Renal cortical epithelial cell (primary cell): ENCODE results near the gene LPP. TPM values are rescaled to one million over a fixed set of nuclear protein-coding genes. Genes with fewer than 3 reads are reported as not detected.
A peak's percentile ranks its signal among the peaks of the same experiment; 100 is the strongest.

Experiments used
- DNase-seq: peaks from one replicate; pipeline ENCODE4 v3.0.0-alpha.2; 2011; ENCODE audit warnings: low read depth
- total RNA-seq: library from RNA; depleted of rRNA; stranded (reverse); fragments of >200 nt; gene quantifications from 2 replicates; pipeline ENCODE4 v1.2.3, GENCODE V29; 2014

LPP gene
- total RNA-seq, 1 donor from 2014 or later, result 95.5 TPM

DNA sequence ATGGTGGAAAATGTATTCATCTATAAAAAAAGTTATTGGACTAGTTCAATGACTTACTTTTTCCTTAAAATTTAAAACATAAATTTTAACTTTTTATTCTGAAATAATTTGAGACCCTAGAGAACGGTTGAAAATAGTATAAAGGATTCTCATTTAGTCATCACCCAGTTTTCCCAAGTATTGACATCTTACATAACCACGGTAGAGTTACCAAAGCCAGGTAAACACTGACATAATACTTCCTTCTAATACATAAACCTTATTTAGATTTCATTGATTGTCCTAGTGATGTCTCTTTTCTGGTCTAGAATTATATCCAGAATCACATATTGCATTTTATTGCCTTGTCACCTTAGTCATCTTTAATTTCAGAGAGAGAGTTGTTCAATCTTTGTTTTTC, 319.1 kb downstream of the LPP start:
- DNase-seq, result no peak

DNA sequence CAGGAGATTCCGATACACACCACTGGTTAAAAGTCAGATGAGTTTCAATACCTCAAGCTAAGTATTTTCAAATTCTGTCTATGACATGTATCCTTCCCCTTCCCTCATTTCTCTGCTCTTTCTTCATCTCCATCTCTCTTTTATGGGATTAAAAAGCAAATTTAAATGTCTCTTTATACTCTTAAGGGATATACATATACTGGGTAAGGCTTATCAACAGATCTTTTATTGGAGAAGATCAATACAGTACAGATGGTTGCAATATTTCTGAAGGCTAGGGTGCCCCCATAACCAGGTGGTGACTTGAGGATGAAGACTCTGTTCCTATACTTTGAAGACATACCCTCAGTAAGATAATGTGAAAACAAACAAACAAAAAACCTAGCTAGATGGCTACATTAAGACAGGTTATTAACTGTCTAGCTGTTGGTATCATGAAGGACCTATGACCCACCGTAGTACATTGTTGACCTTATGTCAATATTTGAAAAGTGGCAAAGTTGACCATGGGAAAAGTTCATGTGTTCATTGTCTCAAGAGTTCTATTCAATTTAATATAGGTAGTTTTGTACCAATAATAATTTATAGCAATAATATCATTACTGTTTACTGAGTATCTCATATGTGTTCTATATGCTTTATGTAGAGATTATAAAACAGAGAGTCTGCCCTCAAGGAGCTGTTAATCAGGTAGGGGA, 319.8 kb downstream of the LPP start:
- DNase-seq, result no peak

DNA sequence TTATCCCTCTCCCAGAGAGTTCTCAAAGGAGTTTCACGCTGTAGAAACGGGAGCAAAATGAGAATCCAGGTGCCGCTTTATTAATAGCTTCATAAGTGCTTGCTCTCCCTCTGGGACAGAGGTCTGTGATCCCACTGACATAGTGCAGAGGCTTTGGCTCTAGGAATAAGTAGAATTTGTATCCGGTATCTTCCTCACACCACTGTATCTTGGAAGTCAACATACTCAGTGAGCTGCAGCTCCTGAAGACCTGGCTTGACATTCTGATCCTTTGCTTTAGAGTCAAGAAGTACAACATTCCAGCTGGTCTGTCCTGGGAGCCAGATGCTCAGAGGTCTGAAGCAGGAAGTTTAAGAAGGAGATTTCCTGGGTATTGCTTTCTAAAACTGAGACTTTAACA, 323.0 kb downstream of the LPP start:
- no peak for DNase-seq

DNA sequence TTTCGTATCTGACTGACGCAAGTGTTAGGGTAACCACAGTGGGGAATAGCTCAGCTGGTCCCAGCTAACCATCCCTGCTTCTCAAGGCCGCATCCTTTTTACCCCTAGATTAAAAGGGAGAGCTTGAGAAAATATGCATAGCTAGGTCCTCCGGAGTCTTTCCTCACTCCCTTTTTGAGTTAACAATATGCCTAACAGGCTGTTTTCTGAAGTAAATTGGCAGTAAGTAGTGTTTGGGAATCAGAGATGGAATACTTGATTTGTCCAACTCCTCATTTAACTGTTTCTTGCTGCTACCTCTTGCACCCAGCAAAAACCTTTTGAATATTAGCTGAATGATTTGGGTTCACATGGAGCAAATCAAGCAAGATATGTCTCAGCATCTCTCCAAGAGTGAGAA, 326.1 kb downstream of the LPP start:
- no peak for DNase-seq

DNA sequence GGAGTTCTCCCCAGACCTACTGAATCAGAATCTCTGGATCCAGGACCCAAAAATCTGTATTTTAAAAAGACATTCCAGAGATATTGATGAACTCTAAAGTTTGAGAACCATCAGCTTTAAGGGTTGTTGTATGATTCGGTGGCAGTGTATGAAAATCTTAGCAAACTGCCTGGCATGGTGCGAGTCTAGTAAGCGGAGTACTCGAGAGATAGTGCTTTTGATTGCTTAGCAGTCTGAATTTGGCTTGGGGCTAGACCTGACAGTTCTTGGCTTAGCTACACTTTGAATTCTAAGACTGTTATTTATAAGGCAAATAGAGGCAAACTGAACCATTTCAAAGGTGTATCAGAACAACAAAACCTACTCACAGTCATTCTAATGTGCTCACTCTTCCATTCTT, 329.0 kb downstream of the LPP start:
- DNase-seq, result no peak

DNA sequence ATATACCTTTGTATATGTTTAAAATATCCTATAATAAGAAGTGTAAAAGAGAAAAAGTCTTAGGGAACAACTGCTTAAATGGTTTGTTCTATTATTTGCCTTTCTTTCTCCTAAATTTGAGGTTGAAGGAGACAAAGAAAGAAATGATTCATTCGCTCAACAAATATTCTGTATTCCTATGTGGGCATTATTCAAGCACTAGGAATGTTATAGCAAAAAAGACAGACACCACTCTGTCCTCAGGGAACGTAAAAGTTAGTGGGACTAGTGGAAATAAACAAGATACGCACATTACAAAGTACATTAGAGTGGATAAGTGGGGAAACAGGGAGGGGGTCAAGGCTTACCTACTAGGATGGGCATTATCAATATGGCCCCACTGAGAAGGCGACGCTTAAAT, 332.2 kb downstream of the LPP start:
- DNase-seq, result no peak

DNA sequence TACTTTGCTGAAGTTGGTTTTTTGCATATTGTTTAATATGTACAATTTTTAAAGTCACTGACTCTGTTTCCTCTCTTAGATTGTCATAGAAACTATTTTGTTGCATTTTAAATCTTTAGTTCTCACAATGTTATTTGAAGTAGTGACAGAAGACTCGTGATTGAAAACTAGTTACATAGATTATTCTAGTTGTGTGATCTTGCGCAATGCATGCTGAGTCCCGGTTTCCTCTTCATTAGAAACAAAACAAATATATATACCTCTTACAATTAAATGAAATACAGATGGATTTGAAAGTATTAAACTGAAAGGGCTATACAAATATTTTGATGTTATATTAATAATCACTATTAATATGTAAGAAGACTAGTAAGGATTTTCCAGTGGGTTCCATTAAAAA, 333.0 kb downstream of the LPP start:
- no peak for DNase-seq

DNA sequence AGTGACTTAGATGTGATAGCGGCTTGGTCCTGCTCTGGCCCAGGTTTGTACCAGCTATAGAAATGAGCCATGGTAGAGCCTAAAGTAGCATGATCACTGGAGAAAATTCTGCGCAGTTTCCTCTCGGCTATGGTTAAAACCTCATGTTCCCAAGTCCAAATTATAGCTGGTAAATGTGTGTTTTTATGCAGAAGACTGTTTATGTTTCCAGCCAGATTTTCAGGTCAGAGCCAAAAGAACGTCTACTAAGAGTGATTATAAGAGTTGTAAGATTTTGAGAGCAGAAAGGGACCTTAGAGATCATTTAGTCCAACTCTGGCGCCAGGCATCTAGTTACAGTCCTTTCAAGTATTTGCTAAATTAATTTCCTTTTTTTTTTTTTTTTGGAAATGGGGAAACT, 333.7 kb downstream of the LPP start:
- DNase-seq, result no peak

DNA sequence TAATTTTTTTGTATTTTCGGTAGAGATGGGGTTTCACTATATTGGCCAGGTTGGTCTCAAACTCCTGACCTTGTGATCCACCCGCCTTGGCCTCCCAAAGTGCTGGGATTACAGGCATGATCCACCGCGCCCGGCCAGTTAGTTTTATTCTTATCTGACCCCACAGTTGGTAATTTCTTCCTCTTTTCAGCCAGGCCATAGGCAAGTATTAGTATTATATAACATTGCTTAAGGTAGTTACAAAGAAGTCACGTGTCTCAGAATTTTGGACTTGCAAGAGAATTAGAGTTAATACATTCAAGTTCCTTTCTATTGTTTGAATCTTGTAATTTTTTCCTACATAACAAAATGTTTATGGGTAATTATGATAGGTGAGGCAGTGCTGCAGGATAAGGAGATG, 334.8 kb downstream of the LPP start:
- no peak for DNase-seq

DNA sequence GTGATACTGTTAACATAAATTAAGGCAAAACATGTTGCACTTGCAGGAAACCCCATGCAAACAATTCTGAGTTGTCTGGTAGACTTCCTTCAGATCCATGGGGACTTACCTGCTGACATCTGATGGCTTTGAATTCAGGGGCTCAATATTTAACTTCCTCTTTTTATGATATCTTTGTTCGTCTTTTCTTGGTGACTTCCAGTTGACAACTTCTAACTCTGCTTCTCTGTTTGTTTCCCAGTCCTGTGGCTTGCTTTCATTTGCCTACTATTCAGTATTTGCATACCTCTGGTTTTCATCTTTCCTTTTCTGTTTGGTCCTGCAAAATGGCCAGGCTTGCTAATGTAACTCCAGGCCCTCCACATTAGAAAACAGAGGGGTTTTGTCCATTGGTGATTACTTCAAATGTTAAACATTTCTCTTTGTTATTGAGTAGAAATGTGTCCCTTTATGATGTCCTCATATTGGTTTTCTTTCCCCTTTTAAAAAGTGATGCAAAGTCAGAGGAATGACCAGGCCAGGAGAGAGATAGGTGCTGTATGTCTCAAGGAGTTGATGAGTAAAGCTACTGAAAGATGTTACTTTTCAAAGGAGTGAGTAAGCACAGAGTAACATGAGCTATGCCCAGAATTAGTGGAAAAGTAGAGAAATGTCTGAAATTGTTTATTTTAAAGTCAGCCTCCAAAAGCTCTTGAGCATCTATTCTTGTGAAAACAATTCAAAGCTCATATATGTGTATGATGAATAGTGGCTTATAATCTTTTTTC, 335.9 kb downstream of the LPP start:
- no peak for DNase-seq

DNA sequence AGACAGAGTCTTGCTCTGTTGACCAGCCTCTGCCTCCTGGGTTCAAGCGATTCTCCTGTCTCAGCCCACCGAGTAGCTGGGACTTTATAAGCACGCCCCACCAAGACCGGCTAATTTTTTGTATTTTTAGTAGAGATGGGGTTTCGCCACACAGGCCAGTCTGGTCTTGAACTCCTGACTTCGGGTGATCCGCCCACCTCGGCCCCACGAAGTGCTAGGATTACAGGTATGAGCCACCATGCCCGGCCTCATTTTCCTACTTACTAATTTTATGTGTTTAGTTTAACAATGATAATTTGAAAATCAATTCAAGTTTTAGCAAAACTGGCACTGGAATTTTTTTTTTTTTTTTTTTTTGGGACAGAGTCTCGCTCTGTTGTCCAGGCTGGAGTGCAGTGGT, 336.5 kb downstream of the LPP start:
- no peak for DNase-seq

DNA sequence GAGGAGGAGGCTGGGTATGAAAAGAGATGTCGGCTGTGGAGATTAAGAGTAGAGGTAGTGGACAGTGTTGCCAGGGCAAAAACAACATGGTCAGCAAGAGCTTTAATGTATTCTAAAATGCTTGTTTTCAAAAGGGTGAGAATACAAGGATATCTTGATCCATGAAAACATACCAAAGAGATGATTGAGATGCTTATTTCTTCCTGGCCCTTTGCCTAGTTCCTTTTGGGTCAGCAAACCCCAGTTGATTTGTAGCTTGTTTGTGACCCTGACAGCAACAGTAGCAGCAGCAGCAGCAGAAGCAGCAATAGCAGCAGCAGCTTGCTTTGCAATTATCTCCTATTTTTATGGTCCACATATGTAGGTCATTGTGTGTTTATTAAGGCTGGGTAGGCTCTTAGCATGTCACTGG, 337.3 kb downstream of the LPP start:
- DNase-seq, result peak; percentile 47

DNA sequence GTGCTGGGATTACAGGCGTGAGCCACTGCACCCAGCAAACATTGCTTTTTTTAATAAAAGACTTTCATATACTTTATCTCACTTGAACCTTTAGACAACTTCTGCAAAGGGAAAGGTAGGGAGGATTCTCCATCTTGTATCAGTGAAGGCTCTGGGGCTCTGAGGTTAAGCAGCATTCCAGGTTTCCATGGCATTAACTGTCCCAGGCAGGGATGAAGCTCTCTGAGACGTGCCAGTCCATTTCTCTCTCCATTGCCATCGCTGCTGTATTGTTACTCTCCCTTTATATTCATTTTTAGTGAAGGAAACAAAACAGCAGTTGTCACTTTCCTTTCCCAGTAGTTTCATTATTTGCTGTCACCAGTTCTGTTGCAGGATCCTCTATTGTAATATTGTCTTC, 342.4 kb downstream of the LPP start:
- no peak for DNase-seq

DNA sequence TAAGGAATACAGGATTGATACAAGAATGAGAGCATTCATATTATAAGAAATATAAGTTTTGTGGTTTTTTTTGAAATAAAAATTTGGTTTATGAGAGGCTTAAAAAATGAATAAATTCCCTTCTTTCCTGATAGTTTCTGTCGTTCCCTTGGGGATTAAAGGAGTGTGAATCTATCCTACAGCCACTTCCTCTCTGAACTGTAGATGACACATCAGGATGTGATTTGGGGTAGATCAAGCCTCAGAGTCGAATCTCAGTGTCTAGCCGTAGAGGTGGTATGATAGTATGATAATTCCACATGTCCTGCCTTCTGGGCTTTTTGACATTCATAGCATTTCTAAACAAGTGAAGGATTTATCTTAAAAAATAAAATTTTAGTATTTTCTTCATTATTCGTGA, 343.1 kb downstream of the LPP start:
- DNase-seq, result no peak

DNA sequence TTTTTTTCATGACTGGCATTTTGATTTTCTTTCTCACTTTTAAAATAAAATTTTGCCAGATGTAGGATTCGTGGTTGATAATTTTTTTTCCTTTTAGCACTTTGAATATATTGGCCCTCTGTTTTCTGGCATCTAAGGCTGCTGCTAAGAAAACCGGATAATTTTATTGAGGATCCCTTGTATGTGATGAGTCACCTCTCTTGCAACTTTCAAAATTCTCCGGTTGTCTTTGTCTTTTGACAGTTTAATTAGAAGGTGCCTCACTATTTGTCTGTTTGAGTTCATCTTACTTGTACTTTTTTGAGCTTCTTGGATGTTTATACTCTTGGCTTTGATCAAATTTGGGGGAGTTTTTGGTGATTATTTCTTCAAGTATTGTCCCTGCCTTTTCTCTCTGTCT, 349.7 kb downstream of the LPP start:
- DNase-seq, result no peak

DNA sequence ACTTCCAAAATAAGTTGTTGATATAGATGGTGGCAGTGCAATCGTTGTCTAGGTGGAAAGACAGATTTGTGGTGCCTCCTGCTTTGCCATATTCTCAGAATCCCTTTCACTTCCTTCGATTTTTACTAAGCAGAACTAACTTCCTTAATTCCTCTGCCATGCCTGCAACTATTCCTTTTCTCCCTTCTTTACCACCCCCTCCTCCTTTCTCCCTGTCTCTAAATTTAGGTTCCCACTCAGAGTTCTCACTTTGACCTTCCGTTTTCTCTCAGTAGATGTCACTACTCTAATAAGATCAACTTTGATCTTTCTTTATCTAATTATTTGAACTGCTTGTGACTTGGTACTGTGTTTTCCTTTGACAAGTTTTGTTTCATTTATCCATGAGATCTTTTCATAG, 351.2 kb downstream of the LPP start:
- DNase-seq, result no peak

DNA sequence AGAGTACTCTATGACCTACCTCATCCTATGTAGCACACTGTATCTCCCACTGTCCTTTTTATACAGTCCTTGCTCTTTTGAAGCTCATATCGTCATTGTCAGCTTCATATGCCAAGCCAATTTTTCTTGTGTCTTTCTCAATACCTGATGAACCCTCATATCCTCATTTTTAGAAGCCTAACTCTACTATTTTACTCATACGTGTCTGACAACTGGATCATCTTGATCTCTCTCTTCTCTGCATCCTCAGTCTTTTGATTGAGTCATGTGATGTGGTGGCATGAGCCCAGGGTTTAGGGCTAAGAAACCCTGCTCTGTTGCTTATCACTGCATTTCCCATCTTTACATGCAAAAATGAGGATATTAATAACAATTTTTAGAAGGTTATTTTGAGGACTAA, 352.0 kb downstream of the LPP start:
- DNase-seq, result no peak

DNA sequence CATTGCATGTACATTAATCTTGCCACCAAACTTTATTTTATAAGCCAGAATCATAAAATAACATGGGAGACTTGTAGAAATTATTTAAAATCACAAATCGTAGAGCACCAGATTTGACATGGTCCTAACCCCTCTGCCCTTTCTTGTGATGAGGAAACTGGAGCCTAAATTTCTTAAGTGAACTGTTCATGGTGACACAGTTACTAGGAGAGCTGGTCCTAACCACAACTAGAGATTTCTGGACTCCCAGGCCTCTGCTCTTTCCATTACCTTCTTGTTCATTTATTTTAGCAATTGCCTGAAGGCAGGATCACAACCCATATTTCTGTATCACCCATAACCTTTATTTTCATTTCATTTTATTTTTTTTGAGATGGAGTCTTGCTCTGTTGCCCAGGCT, 352.5 kb downstream of the LPP start:
- no peak for DNase-seq

DNA sequence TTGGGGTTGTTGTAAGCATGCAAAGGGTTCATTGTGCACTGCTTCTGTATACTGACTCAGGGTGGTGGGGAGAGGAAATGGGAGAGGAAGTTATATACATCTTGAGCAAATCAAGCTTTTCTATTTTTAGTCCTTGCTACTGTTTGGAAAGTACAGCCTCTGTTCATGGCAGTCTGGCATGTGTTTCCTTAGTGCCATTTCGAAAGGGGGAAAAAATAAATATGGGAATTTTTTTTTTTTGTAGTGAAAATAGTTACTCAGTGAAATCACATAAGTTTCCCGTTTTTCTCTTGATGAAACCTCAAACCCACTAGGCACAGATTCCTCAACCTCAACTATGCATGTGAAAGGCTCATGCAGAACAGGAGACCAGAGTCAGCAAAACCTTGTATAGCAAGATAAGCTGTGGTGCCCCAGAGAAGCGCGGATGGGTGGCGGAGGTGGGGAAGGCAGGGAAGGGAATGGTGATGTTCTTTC, 353.3 kb downstream of the LPP start:
- peak; percentile 73 for DNase-seq

DNA sequence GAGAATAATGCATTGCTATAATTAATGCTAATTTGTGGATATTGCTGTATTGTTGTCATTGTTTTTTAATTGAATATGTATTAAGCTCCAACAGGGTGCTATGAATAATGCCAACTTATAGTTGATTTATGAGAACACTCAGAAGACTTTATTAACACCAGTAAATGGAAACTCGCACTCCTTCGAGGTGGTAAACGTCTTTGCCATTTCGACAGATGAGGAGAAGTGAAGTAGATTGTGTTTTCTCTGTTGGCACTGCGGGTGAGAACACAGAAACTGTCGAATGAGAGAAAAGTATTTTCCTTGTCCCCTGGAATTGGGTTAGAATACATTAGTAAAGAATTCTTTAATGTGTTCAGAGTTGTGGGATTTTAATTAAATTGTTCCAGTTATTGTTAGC, 354.5 kb downstream of the LPP start:
- no peak for DNase-seq

DNA sequence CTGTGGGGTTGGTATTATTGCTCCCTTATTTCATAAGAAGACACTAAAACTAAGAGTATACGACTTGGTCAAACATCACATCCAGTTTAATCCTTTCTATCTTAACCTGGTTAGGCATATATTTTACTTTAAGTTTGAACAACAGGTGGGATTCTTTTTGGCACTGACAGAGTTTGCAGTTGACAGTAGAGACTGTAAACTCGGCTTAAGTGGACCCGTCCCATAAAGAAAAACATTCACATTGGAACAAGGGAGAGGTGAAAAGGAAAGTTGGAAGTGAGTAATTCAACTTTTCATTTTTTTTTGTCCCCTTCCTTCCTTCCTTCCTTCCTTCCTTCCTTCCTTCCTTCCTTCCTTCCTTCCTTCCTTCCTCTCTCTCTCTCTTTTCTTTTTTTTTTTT, 355.4 kb downstream of the LPP start:
- no peak for DNase-seq

DNA sequence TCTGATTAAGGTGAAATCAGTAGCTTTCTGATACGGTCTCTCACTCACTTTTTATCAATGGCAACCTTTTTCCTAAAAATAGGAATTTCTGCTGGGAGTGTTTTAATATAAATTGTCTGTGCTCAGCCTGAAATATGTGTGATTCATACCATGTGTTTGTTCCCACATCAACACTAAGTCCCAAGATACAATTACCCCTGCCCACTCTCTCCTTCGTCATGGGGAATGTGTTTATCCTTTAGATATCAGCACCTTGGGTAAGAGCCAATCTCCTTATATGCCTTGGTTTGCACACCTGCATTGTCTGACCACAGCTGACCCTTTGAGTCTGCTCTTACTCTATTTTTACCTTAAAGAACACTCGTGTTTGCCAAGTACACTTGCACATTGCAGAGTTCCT, 356.4 kb downstream of the LPP start:
- DNase-seq, result peak; percentile 67

DNA sequence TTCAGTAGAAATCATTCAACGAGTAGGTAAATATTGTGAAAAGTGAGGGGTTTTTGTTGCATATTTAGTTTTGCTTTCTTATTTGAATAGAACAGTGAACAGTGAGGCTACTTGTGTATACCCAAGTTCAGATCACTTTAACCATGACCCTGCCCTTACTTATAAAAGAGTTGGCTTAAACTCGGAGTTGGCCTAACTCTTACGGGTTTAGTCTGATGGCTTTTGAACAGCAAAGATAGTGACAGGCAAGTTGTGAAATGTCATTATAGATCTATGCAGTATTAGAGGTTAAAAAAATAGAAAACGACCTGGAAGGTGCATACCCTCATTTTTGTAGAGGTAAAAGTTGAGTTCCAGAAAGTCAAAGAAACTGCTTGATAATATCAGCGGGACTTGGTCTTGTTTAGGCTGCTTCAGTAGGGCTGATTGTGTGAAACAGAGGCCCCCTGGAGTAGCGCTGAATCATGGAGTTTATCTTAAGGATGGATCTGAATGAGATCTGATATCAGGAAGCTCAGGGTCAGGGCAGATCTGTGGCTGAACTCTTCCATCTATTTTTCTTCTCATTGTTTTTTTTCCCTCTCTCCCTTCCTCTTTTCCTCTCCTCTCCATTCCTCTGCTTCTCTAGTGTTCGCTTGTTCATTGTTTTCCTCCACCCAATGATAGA, 359.8 kb downstream of the LPP start:
- no peak for DNase-seq
